Esophagus muscularis mucosa (tissue), 3 donors: ENCODE measurements around the gene ALX3.

Experiments used
- CTCF ChIP-seq, 3 experiments: fragments of 200-600 bp in 2 of 3; fragments of 450-650 bp in 1 of 3; sonication (generic) in 2 of 3; IDR thresholded peaks; one replicate each; pipeline ENCODE4 v1.5.1; 2017 to 2019; ENCODE audit warnings: antibody characterized with exemption in 3 of 3, mild to moderate bottlenecking in 2 of 3, moderate library complexity in 1 of 3
- POLR2A ChIP-seq: fragments of 450-650 bp; IDR thresholded peaks from one replicate; pipeline ENCODE4 v1.6.1; 2017; ENCODE audit warnings: antibody characterized with exemption, moderate library complexity, mild to moderate bottlenecking, low read depth

- TF ChIP-seq CTCF (IDR thresholded peaks at IDR 0.05): no peak
- TF ChIP-seq POLR2A: no peak
Observed at GRCh38 chr1:110061341-110061740, 9.1 kb downstream of the ALX3 start.
